Hematopoietic multipotent progenitor cell (in vitro differentiated cells): ENCODE measurements around the gene TADA1. TPM values are rescaled to one million over a fixed set of nuclear protein-coding genes. Genes with fewer than 3 reads are reported as not detected.
"Not testable (repeated sequence)": the region's sequence is repeated elsewhere in the genome, so short reads cannot be mapped to it uniquely, and the experiment has no call there.

Source experiments
- DNase-seq, 3 donors: peaks; one replicate each; pipeline ENCODE4 v3.0.0-alpha.2; 2011 to 2015; ENCODE audit warnings: low read depth in 2 of 3, low spot score in 2 of 3
- total RNA-seq: library from RNA; depleted of rRNA; stranded (reverse); fragments of >200 nt; gene quantifications from one replicate; pipeline ENCODE4 v1.2.3, GENCODE V29; 2012

The TADA1 gene
- total RNA-seq, 1 donor, result 14.3 TPM

- DNase-seq, result no peak
These were observed 31.3 kb downstream of the TADA1 start for GRCh38 chr1:166844791-166845190.

- no peak for DNase-seq
These were observed 32.1 kb downstream of the TADA1 start for GRCh38 chr1:166843769-166844596.

GRCh38 chr1:166843322-166843721 is 32.7 kb downstream of the TADA1 start:
- no peak for DNase-seq

- DNase-seq, result peak in 2 of 3 donors; percentile 23 to 32
These were observed 35.5 kb downstream of the TADA1 start for GRCh38 chr1:166840309-166841274.

GRCh38 chr1:166839600-166840308 is 36.3 kb downstream of the TADA1 start:
- DNase-seq, result peak; percentile 39 to 55 (median 55)

GRCh38 chr1:166838766-166839599 is 37.1 kb downstream of the TADA1 start, which contains the start of gene POGK:
Gene POGK, plus strand, starts transcription at chr1:166839475. Its CDS starts 1,482 bp downstream, at chr1:166840957.
- DNase-seq, result peak; percentile 65 to 89 (median 89)

GRCh38 chr1:166836733-166837132 is 39.3 kb downstream of the TADA1 start:
- no peak for DNase-seq

GRCh38 chr1:166829762-166830161 is 46.3 kb downstream of the TADA1 start:
- DNase-seq, result not testable (repeated sequence)

- DNase-seq, result no peak
These were observed 48.6 kb downstream of the TADA1 start for GRCh38 chr1:166827426-166827825.

- no peak for DNase-seq
These were observed 53.7 kb downstream of the TADA1 start for GRCh38 chr1:166822385-166822784.

- no peak for DNase-seq
These were observed 56.1 kb downstream of the TADA1 start for GRCh38 chr1:166819974-166820373.

- no peak for DNase-seq
These were observed 61.5 kb downstream of the TADA1 start for GRCh38 chr1:166814611-166815010.

GRCh38 chr1:166813508-166814223 is 62.4 kb downstream of the TADA1 start:
- peak in 1 of 3 donors; percentile 9 for DNase-seq

GRCh38 chr1:166811691-166812090 is 64.4 kb downstream of the TADA1 start:
- DNase-seq, result no peak

- DNase-seq, result no peak
These were observed 67.1 kb downstream of the TADA1 start for GRCh38 chr1:166808952-166809351.
